IMR-90 (cell line): ENCODE data around the gene HS6ST3. TPM values are rescaled to one million over a fixed set of nuclear protein-coding genes. Genes with fewer than 3 reads are reported as not detected.

ENCODE experiments used
- ATAC-seq: fragments of 200-7000 bp; cut with Tn5 transposase; 2 replicates; pipeline ENCODE4 v1.9.1; 2020; ENCODE audit warnings: low read depth, mild to moderate bottlenecking, moderate library complexity
- BruUV-seq: library from RNA; stranded (reverse); fragments of 400-500 nt; replicated peaks from 2 replicates; lab custom pipeline; 2021; lab: Mats Ljungman, UMichigan
- CTCF ChIA-PET: fragments of 300-600 bp; formaldehyde crosslinking; extraction: SDS; loops from one replicate; lab custom pipeline; 2021; ENCODE audit warnings: antibody characterized with exemption; lab: Yijun Ruan, JAX
- POLR2A ChIA-PET: fragments of 300-600 bp; sonication (Branson Sonifier 250); formaldehyde crosslinking; loops from one replicate; lab custom pipeline; 2022; ENCODE audit warnings: antibody characterized with exemption; ENCODE audit not compliant: unreplicated experiment; lab: Charles Lee
- DNase-seq: peaks from one replicate; pipeline ENCODE4 v3.0.0; 2013
- H2AFZ ChIP-seq: replicated peaks from 2 replicates; pipeline ENCODE3; 2013; ENCODE audit warnings: low read length, mild to moderate bottlenecking; ENCODE audit not compliant: poor library complexity
- H2AK5ac ChIP-seq: 2 replicates; pipeline ENCODE4 v1.6.1; 2013; ENCODE audit warnings: low read depth, low read length, inconsistent platforms
- H2AK9ac ChIP-seq: replicated peaks from 2 replicates; pipeline ENCODE3; 2013; ENCODE audit warnings: mild to moderate bottlenecking, low read depth, low read length, moderate library complexity; ENCODE audit not compliant: poor library complexity
- H2BK120ac ChIP-seq: 2 replicates; pipeline ENCODE4 v1.6.1; 2013; ENCODE audit warnings: low read depth, low read length, inconsistent platforms
- H2BK15ac ChIP-seq: 3 replicates; pipeline ENCODE4 v1.6.1; 2013; ENCODE audit warnings: low read depth, low read length, inconsistent platforms
- H2BK20ac ChIP-seq: 2 replicates; pipeline ENCODE4 v1.6.1; 2013; ENCODE audit warnings: low read depth, mild to moderate bottlenecking, inconsistent platforms, low read length, moderate library complexity
- H2BK5ac ChIP-seq: 2 replicates; pipeline ENCODE4 v1.6.1; 2013; ENCODE audit warnings: mild to moderate bottlenecking, low read depth, low read length, inconsistent platforms; ENCODE audit not compliant: poor library complexity, severe bottlenecking
- H3K14ac ChIP-seq: replicated peaks from 2 replicates; pipeline ENCODE4 v1.6.1; 2013; ENCODE audit warnings: low read depth, low read length, inconsistent platforms
- H3K18ac ChIP-seq: 2 replicates; pipeline ENCODE4 v1.6.1; 2013; ENCODE audit warnings: low read depth, low read length, control low read depth
- H3K23ac ChIP-seq: 2 replicates; pipeline ENCODE4 v1.6.1; 2013; ENCODE audit warnings: low read depth, low read length, inconsistent platforms
- H3K27ac ChIP-seq: 2 replicates; pipeline ENCODE4 v1.5.1; 2013; ENCODE audit warnings: mild to moderate bottlenecking, control low read depth, low read length; ENCODE audit not compliant: insufficient read depth
- H3K27me3 ChIP-seq: 2 replicates; pipeline ENCODE4 v1.6.1; 2013; ENCODE audit warnings: low read length; ENCODE audit not compliant: control insufficient read depth, insufficient read depth
- H3K36me3 ChIP-seq: 2 replicates; pipeline ENCODE4 v1.6.1; 2013; ENCODE audit warnings: low read length, mixed read lengths; ENCODE audit not compliant: control insufficient read depth, insufficient read depth
- H3K4ac ChIP-seq: 2 replicates; pipeline ENCODE4 v1.6.1; 2013; ENCODE audit warnings: low read depth, low read length, inconsistent platforms
- H3K4me1 ChIP-seq: 2 replicates; pipeline ENCODE4 v1.6.1; 2013; ENCODE audit warnings: low read length, mixed read lengths; ENCODE audit not compliant: control insufficient read depth, insufficient read depth
- H3K4me2 ChIP-seq: 2 replicates; pipeline ENCODE4 v1.6.1; 2013; ENCODE audit warnings: low read depth, mild to moderate bottlenecking, control low read depth, low read length, moderate library complexity
- H3K4me3 ChIP-seq: 2 replicates; pipeline ENCODE4 v1.5.1; 2013; ENCODE audit warnings: low read depth, mild to moderate bottlenecking, control low read depth, low read length, moderate library complexity; ENCODE audit not compliant: insufficient read depth
- H3K56ac ChIP-seq: 2 replicates; pipeline ENCODE4 v1.6.1; 2013; ENCODE audit warnings: low read length, inconsistent platforms; ENCODE audit not compliant: insufficient read depth; ENCODE audit errors: extremely low read depth
- H3K79me1 ChIP-seq, 2 experiments: 2 replicates each; pipeline ENCODE4 v1.6.1; 2013; ENCODE audit warnings: low read length in 2 of 2, inconsistent platforms in 1 of 2, low read depth in 1 of 2
- H3K9ac ChIP-seq: 2 replicates; pipeline ENCODE4 v1.6.1; 2013; ENCODE audit warnings: low read depth, low read length, control low read depth
- H3K9me1 ChIP-seq: 2 replicates; pipeline ENCODE4 v1.6.1; 2013; ENCODE audit warnings: low read length, inconsistent platforms; ENCODE audit not compliant: insufficient read depth
- H3K9me3 ChIP-seq: 2 replicates; pipeline ENCODE4 v1.6.1; 2013; ENCODE audit warnings: low read length; ENCODE audit not compliant: control insufficient read depth, insufficient read depth
- H4K20me1 ChIP-seq: 2 replicates; pipeline ENCODE4 v1.6.1; 2013; ENCODE audit warnings: low read length, inconsistent platforms; ENCODE audit not compliant: insufficient read depth
- H4K5ac ChIP-seq: 2 replicates; pipeline ENCODE4 v1.6.1; 2013; ENCODE audit warnings: mild to moderate bottlenecking, low read depth, low read length, control low read depth
- H4K8ac ChIP-seq, 2 experiments: 2 replicates each; pipeline ENCODE4 v1.6.1; 2013; ENCODE audit warnings: low read depth in 2 of 2, low read length in 2 of 2, control low read depth in 1 of 2, inconsistent platforms in 1 of 2
- H4K91ac ChIP-seq: 2 replicates; pipeline ENCODE4 v1.6.1; 2013; ENCODE audit warnings: low read depth, low read length, inconsistent platforms; ENCODE audit not compliant: insufficient read depth
- BHLHE40 ChIP-seq: fragments of 150-350 bp; IDR thresholded peaks from 2 replicates; pipeline ENCODE4 v1.6.1; 2016; ENCODE audit warnings: mild to moderate bottlenecking, low read depth, low read length
- CEBPB ChIP-seq: IDR thresholded peaks from 2 replicates; pipeline ENCODE4 v1.6.1; 2012; ENCODE audit warnings: low read depth, low read length, improper control_type of control experiment
- MAZ ChIP-seq: IDR thresholded peaks from 2 replicates; pipeline ENCODE4 v1.6.1; 2012; ENCODE audit warnings: low read depth, mild to moderate bottlenecking, low read length, improper control_type of control experiment, moderate library complexity, borderline replicate concordance
- NFE2L2 ChIP-seq: fragments of 150-350 bp; IDR thresholded peaks from 2 replicates; pipeline ENCODE4 v1.6.1; 2016; ENCODE audit warnings: low read depth, mild to moderate bottlenecking, low read length
- POLR2A ChIP-seq: IDR thresholded peaks from 2 replicates; pipeline ENCODE4 v1.6.1; 2012; ENCODE audit warnings: mild to moderate bottlenecking, low read depth, low read length
- RAD21 ChIP-seq: IDR thresholded peaks from 2 replicates; pipeline ENCODE4 v1.6.1; 2012; ENCODE audit warnings: low read length, improper control_type of control experiment
- RCOR1 ChIP-seq: IDR thresholded peaks from 2 replicates; pipeline ENCODE4 v1.6.1; 2012; ENCODE audit warnings: mild to moderate bottlenecking, low read length, improper control_type of control experiment; ENCODE audit not compliant: insufficient replicate concordance
- RFX5 ChIP-seq: IDR thresholded peaks from 2 replicates; pipeline ENCODE4 v1.8.0; 2012; ENCODE audit warnings: low read depth, mild to moderate bottlenecking, low read length, moderate library complexity
- WGBS, 2 experiments: methylation state at CpG; one replicate each; pipeline versions ENCODE4 v1.1.5 to v1.1.7; 2013; ENCODE audit warnings: missing lambda C conversion rate in 2 of 2; ENCODE audit not compliant: insufficient read length in 1 of 2; ENCODE audit errors: extremely low coverage in 2 of 2; 5-methylcytosine and 5-hydroxymethylcytosine counted together
- dilution Hi-C: fragments of 300-500 bp; cut with HindIII; formaldehyde crosslinking; loops from one replicate; pipeline ENCODE4 v1.14.3; 2018; ENCODE audit warnings: low sequenced_read_pairs; ENCODE audit not compliant: unreplicated experiment
- in situ Hi-C: fragments of 300-500 bp; cut with MboI; formaldehyde crosslinking; loops from 3 replicates; pipeline ENCODE4 v1.14.3; 2019; ENCODE audit warnings: low sequenced_read_pairs, inconsistent platforms, mixed read lengths
- intact Hi-C: fragments of 100-400 bp; cut with micrococcal nuclease; formaldehyde crosslinking; loops from 2 replicates; pipeline ENCODE4 v1.10.0; 2022
- polyA plus RNA-seq, 3 experiments: library from polyadenylated mRNA; depleted of rRNA; stranded (reverse); fragments of >200 nt; gene quantifications; 2 replicates each; pipeline ENCODE4 v1.2.3, GENCODE V29; 2012; ENCODE audit warnings: low replicate concordance in 1 of 3
- total RNA-seq: library from RNA; depleted of rRNA; stranded (reverse); fragments of >200 nt; gene quantifications from 2 replicates; pipeline ENCODE4 v1.2.3, GENCODE V29; 2012
- TF ChIP-seq, protein P1 (sequence below): fragments of 150-350 bp; IDR thresholded peaks from 2 replicates; pipeline ENCODE4 v1.6.1; 2017; ENCODE audit warnings: mild to moderate bottlenecking, antibody characterized with exemption, low read length, low read depth

HS6ST3 gene
- total and polyA plus RNA-seq, 2 of the 4 experiments (the other 2 are of a cell fraction): not detected

GRCh38 chr13:96299235-96299634 is 209.3 kb downstream of the HS6ST3 start:
- Histone ChIP-seq H2BK5ac (no peak overlapping the region), H3K56ac (no peak overlapping the region), H3K36me3 (no peaks in the 10 kb centered on the region), H3K4ac (no peak overlapping the region), H4K20me1 (no peaks in the 10 kb centered on the region), H3K4me2 (no peak overlapping the region), H3K9me3 (0 out of 2 replicates have a peak, but pooled peaks cover 2% of the 10 kb centered on the region), H2BK120ac (no peak overlapping the region), H4K5ac (no peak overlapping the region), H3K9ac (no peak overlapping the region), H2AK5ac (no peak overlapping the region), H3K4me1 (no peaks in the 10 kb centered on the region), H4K91ac (no peak overlapping the region), H2AK9ac (no peak overlapping the region), H3K27me3 (no peaks in the 10 kb centered on the region), H4K8ac (no peak overlapping the region), H3K9me1 (no peaks in the 10 kb centered on the region), H3K27ac (no peak overlapping the region), H3K79me1 (no peaks in the 10 kb centered on the region), H2AFZ (no peak overlapping the region), H3K4me3 (no peak overlapping the region), H2BK20ac (no peak overlapping the region), H3K14ac (no peak overlapping the region), H3K23ac (no peak overlapping the region), H2BK15ac (no peak overlapping the region), H3K18ac (no peak overlapping the region)
- ATAC-seq (no peak), DNase-seq (no peak)
- TF ChIP-seq NFE2L2 (no peak), CEBPB (no peak), MAZ (no peak), RAD21 (no peak), RFX5 (no peak), POLR2A (no peak), RCOR1 (no peak), BHLHE40 (no peak)
- TF ChIP-seq, protein P1, sequence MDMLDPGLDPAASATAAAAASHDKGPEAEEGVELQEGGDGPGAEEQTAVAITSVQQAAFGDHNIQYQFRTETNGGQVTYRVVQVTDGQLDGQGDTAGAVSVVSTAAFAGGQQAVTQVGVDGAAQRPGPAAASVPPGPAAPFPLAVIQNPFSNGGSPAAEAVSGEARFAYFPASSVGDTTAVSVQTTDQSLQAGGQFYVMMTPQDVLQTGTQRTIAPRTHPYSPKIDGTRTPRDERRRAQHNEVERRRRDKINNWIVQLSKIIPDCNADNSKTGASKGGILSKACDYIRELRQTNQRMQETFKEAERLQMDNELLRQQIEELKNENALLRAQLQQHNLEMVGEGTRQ: no peak
- dilution Hi-C loops: no loop called here
- POLR2A ChIA-PET: no interaction called here
- BruUV-seq: no TSS peak
- intact Hi-C loops: no loop called here
- in situ Hi-C loops: no loop called here
- CTCF ChIA-PET: no interaction called here
- WGBS, 2 experiments: no CpG with 5 or more reads among the region's 4 CpGs
